Germinal center (tissue), 1 donor: Measurements from ENCODE around the gene CLDN12.
A peak's percentile ranks its signal among the peaks of the same experiment; 100 is the strongest.
"Not testable (repeated sequence)": the region's sequence is repeated elsewhere in the genome, so short reads cannot be mapped to it uniquely, and the experiment has no call there.

Experiments
- DNase-seq: peaks from one replicate; pipeline ENCODE4 v3.0.0; 2012; ENCODE audit warnings: mixed read lengths, low spot score

Gene CLDN12

GRCh38 chr7:90433221-90433620 is 30.0 kb downstream of the CLDN12 start:
- no peak for DNase-seq

DNA sequence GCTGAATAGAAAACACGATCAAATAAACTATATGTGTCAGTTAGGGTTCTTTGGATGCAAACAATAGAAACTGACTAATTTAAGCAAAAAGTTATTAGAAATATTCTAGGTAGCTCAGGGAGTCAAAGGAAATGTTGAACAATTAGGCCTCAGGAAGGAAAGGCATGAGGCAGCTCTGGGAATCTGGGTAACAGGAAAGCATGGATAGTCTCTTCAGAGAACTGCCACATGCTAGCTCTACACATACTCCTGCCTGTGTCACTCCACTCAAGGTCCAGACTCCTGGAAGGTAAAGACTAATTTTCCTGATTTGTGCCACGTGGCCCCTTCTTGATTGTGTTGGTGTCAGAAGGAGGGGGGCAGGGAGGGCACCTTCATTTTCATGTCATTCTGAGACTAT is 42.4 kb downstream of the CLDN12 start:
- no peak for DNase-seq

- no peak for DNase-seq
Measured at GRCh38 chr7:90446137-90446899, 43.1 kb downstream of the CLDN12 start.

GRCh38 chr7:90453259-90453891 is 50.1 kb downstream of the CLDN12 start:
- DNase-seq: no peak

GRCh38 chr7:90453931-90454330 is 50.7 kb downstream of the CLDN12 start:
- no peak for DNase-seq

DNA sequence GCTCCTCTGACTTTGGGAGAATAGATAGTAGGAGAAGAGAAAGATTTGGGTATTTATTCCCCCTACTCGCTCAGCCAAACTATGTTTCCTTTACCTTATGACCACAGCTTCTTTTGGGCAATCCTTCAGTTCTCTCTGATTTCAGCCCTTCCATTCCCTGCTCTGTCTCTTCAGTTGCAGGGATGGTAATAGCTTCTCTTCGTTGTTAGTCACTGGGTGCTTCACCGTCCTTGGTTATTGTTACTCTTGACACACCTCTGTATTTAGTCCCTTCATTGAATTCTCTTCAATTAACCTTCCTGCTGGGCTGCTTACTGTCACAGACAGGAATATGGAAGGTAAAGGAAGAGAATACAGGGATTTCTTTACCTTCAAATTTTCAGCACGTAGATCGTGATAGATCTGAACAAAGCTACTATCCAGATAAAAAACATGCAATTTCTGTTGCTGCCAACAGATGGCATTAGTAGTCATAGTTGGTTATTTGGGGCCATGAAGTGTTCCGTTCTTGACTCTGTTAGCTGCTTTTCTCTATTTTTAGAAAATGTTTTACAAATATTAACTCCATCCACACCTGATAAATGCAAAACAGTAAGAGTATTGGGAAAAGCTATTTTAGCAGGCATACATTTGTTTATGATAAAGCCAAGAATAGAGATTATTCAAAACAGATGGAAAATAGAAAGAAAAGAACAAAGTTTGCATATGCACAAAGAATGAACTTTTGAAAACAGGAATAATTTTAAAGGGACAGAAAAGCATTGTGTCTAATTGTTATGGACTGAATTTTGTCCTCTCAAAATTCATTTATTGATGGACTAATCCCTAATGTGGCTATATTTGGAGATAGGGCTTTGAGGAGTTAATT is 52.1 kb downstream of the CLDN12 start:
- peak; percentile 56 for DNase-seq

- DNase-seq: no peak
Measured at GRCh38 chr7:90458104-90458503, 54.8 kb downstream of the CLDN12 start.

DNA sequence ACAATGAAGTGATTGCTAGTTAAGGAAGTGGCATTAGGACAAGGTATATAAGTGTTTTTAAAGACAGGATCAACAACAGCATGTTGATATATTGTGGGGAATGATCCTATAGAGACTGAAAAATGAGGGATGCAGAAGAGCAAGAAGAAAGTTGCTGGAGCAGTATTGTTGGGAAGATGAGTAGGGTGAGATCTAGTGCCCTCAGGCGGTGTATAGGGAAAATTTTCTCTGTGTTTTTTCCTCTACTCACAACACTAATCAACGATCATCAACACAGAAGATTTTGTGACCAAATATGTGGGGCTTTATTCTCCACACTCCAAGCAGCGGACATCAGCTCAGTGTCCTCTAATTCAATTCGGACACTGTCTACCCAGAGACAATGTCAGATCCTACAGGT is 56.6 kb downstream of the CLDN12 start:
- DNase-seq: no peak

- DNase-seq: no peak
Measured at GRCh38 chr7:90461219-90461618, 58.0 kb downstream of the CLDN12 start.

- DNase-seq: not testable (repeated sequence)
Measured at GRCh38 chr7:90463151-90463628, 59.9 kb downstream of the CLDN12 start.
